ENCODE results near the gene ADGRB3.

- TF ChIP-seq CTCF (IDR thresholded peaks at IDR 0.05): no peak
- no peak for TF ChIP-seq EZH2 (IDR thresholded peaks at IDR 0.05; ENCODE audit: borderline replicate concordance, insufficient read depth, low read depth, low read length, poor library complexity, severe bottlenecking)
These were observed 503.9 kb downstream of the ADGRB3 start for GRCh38 chr6:69138893-69139494.
